ENCODE results near the gene SERPINA4.

DNA sequence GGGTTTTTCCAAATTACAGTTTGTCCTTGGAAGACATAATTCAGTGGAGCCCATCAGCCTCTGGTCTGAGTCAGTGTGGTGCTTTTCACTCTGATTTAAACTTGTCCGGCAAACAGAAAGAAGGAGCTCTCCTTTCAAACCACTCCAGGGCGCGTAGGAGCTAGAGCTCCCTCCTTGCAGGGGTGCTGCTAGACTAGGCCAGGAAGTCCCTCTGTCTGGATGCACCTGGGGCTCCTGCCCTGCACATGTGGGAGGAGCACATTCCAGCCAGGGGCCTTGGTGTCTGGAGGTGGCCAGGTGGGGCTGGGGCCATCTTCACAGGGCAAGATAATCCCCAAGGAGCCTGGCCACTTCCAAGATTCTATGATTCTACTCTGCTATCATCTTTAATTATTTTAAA, 54.0 kb downstream of the SERPINA4 start:
- TF ChIP-seq TAF1 (IDR thresholded peaks at IDR 0.05; ENCODE audit: borderline replicate concordance, low read depth, low read length) (no peak), POLR2A (IDR thresholded peaks at IDR 0.05; ENCODE audit: low read depth, low read length) (no peak)

All from GM12892 (cell line).